Mammary epithelial cell (primary cell): Measurements from ENCODE around the gene KCTD15.

Experiments used
- CTCF ChIP-seq, 2 donors: IDR thresholded peaks in 1 of 2; conservative IDR thresholded peaks in 1 of 2; 2 replicates each; pipeline ENCODE4 v1.5.1; 2011 to 2012; ENCODE audit warnings: inconsistent platforms in 2 of 2, low read length in 2 of 2, mild to moderate bottlenecking in 2 of 2, control low read depth in 1 of 2, low read depth in 1 of 2; ENCODE audit not compliant: insufficient read depth in 1 of 2; ENCODE audit errors: extremely low read depth in 1 of 2
- EZH2 ChIP-seq: IDR thresholded peaks from 2 replicates; pipeline ENCODE4 v1.6.1; 2012; ENCODE audit warnings: low read length, inconsistent platforms, borderline replicate concordance

GRCh38 chr19:33788676-33789075 lies 8.0 kb upstream of the KCTD15 start:
- no peak for TF ChIP-seq CTCF (conservative IDR thresholded peaks at IDR 0.05 in 1 of 2, IDR thresholded peaks at IDR 0.05 in 1 of 2; ENCODE audit: extremely low read depth in 1 of 2, insufficient read depth in 1 of 2, low read depth in 1 of 2, low read length in 2 of 2)
- no peak for TF ChIP-seq EZH2
